T-cell (primary cell): ENCODE data around the gene HPCA. TPM values are rescaled to one million over a fixed set of nuclear protein-coding genes. Genes with fewer than 3 reads are reported as not detected.

Experiments used
- ATAC-seq, 4 experiments: fragments of 200-7000 bp in 3 of 4; fragments of 150-1000 bp in 1 of 4; cut with Tn5 transposase; replicated peaks in 1 of 4; 1 replicate in 3 of 4; 2 replicates in 1 of 4; pipeline ENCODE4 v1.10.0; 2021; ENCODE audit warnings: moderate library complexity in 3 of 4, mild to moderate bottlenecking in 2 of 4, moderate number of reproducible peaks in 1 of 4
- CTCF ChIA-PET, 2 donors: fragments of 300-600 bp; sonication (Branson Sonifier 250); formaldehyde crosslinking; loops; one replicate each; lab custom pipeline; 2022; ENCODE audit warnings: antibody characterized with exemption in 2 of 2; lab: Charles Lee
- POLR2A ChIA-PET, 2 donors: fragments of 300-600 bp; sonication (Branson Sonifier 250); formaldehyde crosslinking; loops; one replicate each; lab custom pipeline; 2022; ENCODE audit warnings: antibody characterized with exemption in 2 of 2; lab: Charles Lee
- DNase-seq, 35 experiments: peaks; one replicate each; pipeline versions ENCODE4 v3.0.0 to v3.0.0-alpha.2; 2013 to 2023
- H3K27ac ChIP-seq: one replicate; pipeline ENCODE4 v1.5.1; 2013; ENCODE audit warnings: low read length
- H3K27me3 ChIP-seq, 2 experiments: replicated peaks in 1 of 2; 1 replicate in 1 of 2; 2 replicates in 1 of 2; pipeline versions ENCODE4 v1.6.1 to v1.7.0; 2013; ENCODE audit warnings: low read length in 1 of 2, mixed read lengths in 1 of 2; ENCODE audit not compliant: control insufficient read depth in 2 of 2, insufficient read depth in 2 of 2; ENCODE audit errors: extremely low read depth in 1 of 2
- H3K36me3 ChIP-seq, 2 donors: 1 replicate in 1 of 2; 2 replicates in 1 of 2; pipeline versions ENCODE4 v1.6.1 to v1.7.0; 2013; ENCODE audit warnings: low read length in 1 of 2; ENCODE audit not compliant: control insufficient read depth in 2 of 2, insufficient read depth in 1 of 2; ENCODE audit errors: extremely low read depth in 1 of 2
- H3K4me1 ChIP-seq, 2 experiments: 1 replicate in 1 of 2; 2 replicates in 1 of 2; pipeline versions ENCODE4 v1.6.1 to v1.7.0; 2013; ENCODE audit warnings: low read length in 2 of 2, mixed read lengths in 1 of 2; ENCODE audit not compliant: insufficient read depth in 2 of 2, control insufficient read depth in 1 of 2; ENCODE audit errors: extremely low read depth in 1 of 2
- H3K4me3 ChIP-seq, 2 donors: 1 replicate in 1 of 2; 2 replicates in 1 of 2; pipeline versions ENCODE4 v1.5.1 to v1.7.0; 2013; ENCODE audit warnings: mild to moderate bottlenecking in 2 of 2, low read length in 1 of 2, moderate library complexity in 1 of 2; ENCODE audit not compliant: control insufficient read depth in 1 of 2; ENCODE audit errors: extremely low read depth in 1 of 2
- H3K9me3 ChIP-seq: 2 replicates; pipeline ENCODE4 v1.7.0; 2013
- H3K27ac Mint-ChIP-seq, 2 donors: one replicate each; pipeline ENCODE4 v1.8.0; 2020 to 2021; ENCODE audit warnings: mild to moderate bottlenecking in 2 of 2, mixed read lengths in 2 of 2
- H3K27me3 Mint-ChIP-seq, 2 donors: one replicate each; pipeline ENCODE4 v1.8.0; 2021 to 2022; ENCODE audit warnings: mixed read lengths in 2 of 2
- H3K36me3 Mint-ChIP-seq: one replicate; pipeline ENCODE4 v1.8.0; 2021; ENCODE audit warnings: mixed read lengths
- H3K4me1 Mint-ChIP-seq, 3 donors: one replicate each; pipeline ENCODE4 v1.8.0; 2020 to 2022; ENCODE audit warnings: mixed read lengths in 3 of 3, mild to moderate bottlenecking in 1 of 3
- H3K4me3 Mint-ChIP-seq, 3 donors: one replicate each; pipeline ENCODE4 v1.8.0; 2020 to 2022; ENCODE audit warnings: mild to moderate bottlenecking in 3 of 3, mixed read lengths in 3 of 3, moderate library complexity in 3 of 3
- H3K9me3 Mint-ChIP-seq, 3 donors: one replicate each; pipeline ENCODE4 v1.8.0; 2020 to 2022; ENCODE audit warnings: mixed read lengths in 3 of 3
- WGBS: methylation state at CpG from one replicate; pipeline ENCODE4 v1.1.5; 2013; ENCODE audit warnings: missing lambda C conversion rate; ENCODE audit not compliant: insufficient coverage; 5-methylcytosine and 5-hydroxymethylcytosine counted together
- total RNA-seq, 35 experiments: library from RNA in 6 of 35; stranded (reverse) in 6 of 35; fragments of 120-200 nt in 1 of 35; gene quantifications; one replicate each; pipeline versions ENCODE4 v1.2.1 to v1.2.4 and lab custom pipeline; 2013 to 2026

The HPCA gene
- total RNA-seq, 5 donors from 2014 or later (not counting 1 experiment from before 2014, with no cell fraction given): 0.45 to 0.54 TPM; not detected in 3

DNA sequence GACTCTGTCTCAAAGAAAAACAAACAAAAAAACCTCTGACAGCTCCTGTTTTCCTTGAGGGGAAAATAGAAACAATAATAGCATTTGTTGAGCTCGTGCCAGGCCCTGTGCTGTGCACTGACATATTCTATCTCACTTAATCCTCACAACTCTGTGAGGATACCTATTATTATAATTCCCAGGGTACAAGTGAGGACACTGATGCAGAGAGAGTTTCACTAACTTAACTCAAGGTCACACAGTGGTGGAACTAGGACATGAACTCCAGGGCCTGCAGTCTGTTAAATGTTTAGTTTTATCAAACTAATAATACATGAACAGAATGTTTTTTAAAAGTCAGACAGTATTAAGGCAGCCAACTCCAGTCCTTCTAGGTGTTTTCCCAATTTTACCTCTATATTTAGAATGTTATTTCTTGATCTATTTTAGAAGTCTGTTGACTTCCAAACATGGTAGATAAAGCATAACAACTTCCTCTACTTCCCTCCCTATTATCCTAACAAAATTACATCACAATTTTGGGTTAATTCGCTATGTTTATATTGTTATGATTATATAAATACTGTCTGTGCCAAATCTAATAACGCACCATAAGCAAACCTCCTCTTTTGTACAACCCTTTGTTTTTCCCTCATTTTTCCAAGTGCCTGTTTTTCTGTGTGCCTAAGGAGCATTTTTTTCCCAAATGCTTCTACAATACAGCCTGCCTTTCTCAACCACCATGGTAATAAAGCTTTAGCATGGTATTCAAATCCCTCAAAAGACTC lies 20.5 kb upstream of the HPCA start:
- H3K36me3 ChIP-seq: peaks cover 4 to 20% of the 10 kb centered on the region in 2 donors
- Mint-ChIP-seq H3K9me3 (no peaks in the 10 kb centered on the region), H3K27me3 (peaks cover 13 to 19% of the 10 kb centered on the region in 2 donors), H3K4me1 (peaks cover 8 to 13% (median 11%) of the 10 kb centered on the region in 3 donors), H3K4me3 (no peak overlapping the region), H3K36me3 (peaks cover 58% of the 10 kb centered on the region), H3K27ac (no peak overlapping the region)
- CTCF ChIA-PET: interaction anchor here (0.6 kb wide), 2 partner anchors 67 to 151 kb away, joined by 4 to 6 read pairs; no protein-coding TSS in a partner anchor
- H3K9me3 ChIP-seq: no peaks in the 10 kb centered on the region
- POLR2A ChIA-PET: interaction anchor here in 1 of 2 donors (0.6 kb wide), 1 partner anchor 544 kb away, joined by 4 read pairs; no protein-coding TSS in a partner anchor
- no peak overlapping the region for H3K27ac ChIP-seq
- DNase-seq (no peak), ATAC-seq (no peak)
- no CpG with 5 or more reads among the region's 3 CpGs for WGBS
- no peak overlapping the region for H3K4me3 ChIP-seq
- peaks cover 0 to 19% of the 10 kb centered on the region in 2 experiments for H3K27me3 ChIP-seq
- peaks cover 0 to 6% of the 10 kb centered on the region in 2 experiments for H3K4me1 ChIP-seq

- H3K36me3 Mint-ChIP-seq: peaks cover 47% of the 10 kb centered on the region
- no peak overlapping the region for H3K4me3 ChIP-seq
- no peaks in the 10 kb centered on the region for H3K9me3 ChIP-seq
- 86% methylated on average over 4 of the region's 5 CpGs for whole genome bisulfite sequencing
- ChIA-PET POLR2A (interaction anchor here in 1 of 2 donors (0.6 kb wide), 1 partner anchor 583 kb away, joined by 3 read pairs; no protein-coding TSS in a partner anchor), CTCF (interaction anchor here in 1 of 2 donors (0.6 kb wide), 1 partner anchor 9 kb away, joined by 3 read pairs; no protein-coding TSS in a partner anchor)
- peaks cover 0 to 18% of the 10 kb centered on the region in 2 experiments for H3K4me1 ChIP-seq
- H3K36me3 ChIP-seq: peaks cover 4 to 11% of the 10 kb centered on the region in 2 donors
- H3K27ac ChIP-seq: no peak overlapping the region
- H3K27me3 Mint-ChIP-seq: peaks cover 21 to 31% of the 10 kb centered on the region in 2 donors
- H3K4me3 Mint-ChIP-seq: no peak overlapping the region
- H3K27me3 ChIP-seq: peaks cover 3 to 32% of the 10 kb centered on the region in 2 experiments
- no peaks in the 10 kb centered on the region for H3K9me3 Mint-ChIP-seq
- ATAC-seq (no peak), DNase-seq (no peak)
- H3K4me1 Mint-ChIP-seq: peaks cover 13 to 23% (median 21%) of the 10 kb centered on the region in 3 donors
- no peak overlapping the region for H3K27ac Mint-ChIP-seq
Observed at GRCh38 chr1:32867151-32867550, 19.1 kb upstream of the HPCA start.

DNA sequence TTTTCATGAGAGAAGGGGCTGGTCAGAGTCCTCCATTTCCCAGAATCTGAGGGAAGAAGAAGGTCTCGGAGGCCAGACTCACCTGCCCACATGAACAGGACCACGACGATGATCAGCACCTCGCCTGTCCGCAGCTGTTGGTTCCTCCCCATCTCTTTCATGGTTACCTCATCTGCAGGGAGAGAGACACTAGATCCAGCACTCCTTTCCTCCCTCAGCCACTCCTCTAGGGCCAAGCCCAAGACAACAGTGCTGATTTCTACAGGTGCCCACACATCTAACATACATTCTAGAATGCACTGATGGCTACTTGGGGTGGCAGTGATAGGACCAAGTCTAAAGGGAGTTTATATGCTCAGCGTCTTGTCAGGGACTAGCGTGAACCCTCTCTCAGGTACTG lies 18.6 kb upstream of the HPCA start:
- ChIA-PET POLR2A (interaction anchor here in 1 of 2 donors (0.6 kb wide), 1 partner anchor 584 kb away, joined by 3 read pairs; no protein-coding TSS in a partner anchor), CTCF (interaction anchor here in 1 of 2 donors (0.6 kb wide), 1 partner anchor 10 kb away, joined by 3 read pairs; no protein-coding TSS in a partner anchor)
- Mint-ChIP-seq H3K9me3 (no peaks in the 10 kb centered on the region), H3K36me3 (peaks cover 42% of the 10 kb centered on the region), H3K4me3 (no peak overlapping the region), H3K4me1 (peaks cover 13 to 23% (median 22%) of the 10 kb centered on the region in 3 donors), H3K27ac (no peak overlapping the region), H3K27me3 (peaks cover 24 to 34% of the 10 kb centered on the region in 2 donors)
- H3K9me3 ChIP-seq: no peaks in the 10 kb centered on the region
- no peak overlapping the region for H3K27ac ChIP-seq
- no peak overlapping the region for H3K4me3 ChIP-seq
- peaks cover 3 to 37% of the 10 kb centered on the region in 2 experiments for H3K27me3 ChIP-seq
- peaks cover 0 to 23% of the 10 kb centered on the region in 2 experiments for H3K4me1 ChIP-seq
- H3K36me3 ChIP-seq: peaks cover 0 to 10% of the 10 kb centered on the region in 2 donors
- ATAC-seq (no peak), DNase-seq (no peak)
- 100% methylated on average over 1 of the region's 7 CpGs for WGBS

DNA sequence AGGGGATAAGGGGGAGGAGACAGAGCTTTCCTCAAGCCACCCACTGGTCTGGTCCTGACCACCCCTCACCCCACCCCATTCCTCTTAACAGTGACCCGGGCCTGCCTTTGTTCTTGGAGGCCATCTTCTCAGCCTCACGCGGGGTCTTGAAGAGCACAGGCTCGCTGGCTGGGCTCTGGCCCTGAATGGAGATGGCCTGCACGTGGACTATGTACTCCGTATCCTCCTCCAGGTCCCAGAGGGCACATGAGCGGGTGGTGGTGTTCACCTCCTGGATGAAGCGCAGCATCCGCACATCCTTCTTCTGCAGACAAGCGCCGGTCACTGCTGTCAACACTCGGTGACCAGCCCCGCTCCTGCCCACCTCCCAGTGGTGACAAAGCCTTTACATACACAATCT lies 18.2 kb upstream of the HPCA start:
- ATAC-seq (no peak), DNase-seq (no peak)
- ChIA-PET POLR2A (no interaction called here), CTCF (no interaction called here)
- Histone ChIP-seq H3K27me3 (peaks cover 3 to 42% of the 10 kb centered on the region in 2 experiments), H3K27ac (no peak overlapping the region), H3K4me3 (no peak overlapping the region), H3K9me3 (no peaks in the 10 kb centered on the region), H3K36me3 (peaks cover 0 to 6% of the 10 kb centered on the region in 2 donors), H3K4me1 (peaks cover 0 to 25% of the 10 kb centered on the region in 2 experiments)
- Mint-ChIP-seq H3K4me3 (no peak overlapping the region), H3K4me1 (peaks cover 13 to 24% (median 23%) of the 10 kb centered on the region in 3 donors), H3K27me3 (peaks cover 26 to 38% of the 10 kb centered on the region in 2 donors), H3K36me3 (peaks cover 39% of the 10 kb centered on the region), H3K27ac (no peak overlapping the region), H3K9me3 (no peaks in the 10 kb centered on the region)
- 97% methylated on average over 11 of the region's 13 CpGs for WGBS

GRCh38 chr1:32868806-32869455 lies 17.4 kb upstream of the HPCA start:
- no peaks in the 10 kb centered on the region for H3K9me3 Mint-ChIP-seq
- ChIA-PET CTCF (no interaction called here), POLR2A (no interaction called here)
- ATAC-seq: no peak
- Histone ChIP-seq H3K4me3 (no peak overlapping the region), H3K4me1 (peaks cover 0 to 25% of the 10 kb centered on the region in 2 experiments), H3K9me3 (no peaks in the 10 kb centered on the region), H3K27ac (no peak overlapping the region), H3K27me3 (peaks cover 3 to 48% of the 10 kb centered on the region in 2 experiments), H3K36me3 (peaks cover 0 to under 1% of the 10 kb centered on the region in 2 donors)
- peaks cover 13 to 24% (median 23%) of the 10 kb centered on the region in 3 donors for H3K4me1 Mint-ChIP-seq
- H3K36me3 Mint-ChIP-seq: peaks cover 38% of the 10 kb centered on the region
- H3K4me3 Mint-ChIP-seq: peak overlapping the region in 2 of 3 donors; percentile 40 to 68
- DNase-seq: no peak
- peaks cover 31 to 42% of the 10 kb centered on the region in 2 donors for H3K27me3 Mint-ChIP-seq
- WGBS: 75% methylated on average over 4 of the region's 9 CpGs
- no peak overlapping the region for H3K27ac Mint-ChIP-seq
